AG04450 (cell line): ENCODE data around the gene CDH13. TPM values are rescaled to one million over a fixed set of nuclear protein-coding genes. Genes with fewer than 3 reads are reported as not detected.

Experiments used
- CTCF ChIA-PET: fragments of 300-600, 350-600 bp; formaldehyde crosslinking; extraction: SDS; loops from one replicate; lab custom pipeline; 2022; ENCODE audit warnings: antibody characterized with exemption, inconsistent platforms; lab: Charles Lee
- POLR2A ChIA-PET: fragments of 350-600 bp; formaldehyde crosslinking; extraction: SDS; loops from one replicate; lab custom pipeline; 2021; ENCODE audit warnings: antibody characterized with exemption, inconsistent platforms; lab: Yijun Ruan, JAX
- DNase-seq: peaks from one replicate; pipeline ENCODE4 v3.0.0-alpha.2; 2011; ENCODE audit warnings: low read depth, low spot score
- H3K27ac ChIP-seq: one replicate; pipeline ENCODE4 v1.5.1; 2012; ENCODE audit warnings: low read depth, low read length, control low read depth
- H3K27me3 ChIP-seq: one replicate; pipeline ENCODE4 v1.6.0; 2012; ENCODE audit warnings: low read length; ENCODE audit not compliant: control insufficient read depth, insufficient read depth
- H3K4me3 ChIP-seq: 2 replicates; pipeline ENCODE4 v1.5.1; 2011; ENCODE audit warnings: mild to moderate bottlenecking, low read depth, low read length, control low read depth
- H3K9me3 ChIP-seq: 2 replicates; pipeline ENCODE4 v1.5.1; 2012; ENCODE audit warnings: low read length; ENCODE audit not compliant: control insufficient read depth, insufficient read depth
- CTCF ChIP-seq: IDR thresholded peaks from 2 replicates; pipeline ENCODE4 v1.5.1; 2011; ENCODE audit warnings: low read depth, low read length, control low read depth, inconsistent platforms
- polyA plus RNA-seq: library from polyadenylated mRNA; depleted of rRNA; stranded (reverse); fragments of >200 nt; gene quantifications from 2 replicates; pipeline ENCODE4 v1.2.3, GENCODE V29; 2011

The CDH13 gene
- polyA plus RNA-seq, 1 experiment = 55.0 TPM

- ChIA-PET CTCF (no interaction called here), POLR2A (no interaction called here)
- DNase-seq = no peak
- H3K27me3 ChIP-seq = no peaks in the 10 kb centered on the region
- no peak for TF ChIP-seq CTCF
- no peak overlapping the region for H3K27ac ChIP-seq
- H3K9me3 ChIP-seq = no peaks in the 10 kb centered on the region
- no peak overlapping the region for H3K4me3 ChIP-seq
Observed at GRCh38 chr16:83804366-83804765, 1177.6 kb downstream of the CDH13 start.

GRCh38 chr16:83806036-83806435, 1179.3 kb downstream of the CDH13 start:
- TF ChIP-seq CTCF = no peak
- ChIA-PET POLR2A (no interaction called here), CTCF (no interaction called here)
- no peak overlapping the region for H3K4me3 ChIP-seq
- no peak overlapping the region for H3K27ac ChIP-seq
- no peaks in the 10 kb centered on the region for H3K9me3 ChIP-seq
- no peaks in the 10 kb centered on the region for H3K27me3 ChIP-seq
- no peak for DNase-seq

- POLR2A ChIA-PET = no interaction called here
- CTCF ChIA-PET = no interaction called here
- Histone ChIP-seq H3K27me3 (no peaks in the 10 kb centered on the region), H3K27ac (no peak overlapping the region), H3K4me3 (no peak overlapping the region), H3K9me3 (no peaks in the 10 kb centered on the region)
- DNase-seq = no peak
- no peak for TF ChIP-seq CTCF
Observed at GRCh38 chr16:83806731-83807130, 1180.0 kb downstream of the CDH13 start.

GRCh38 chr16:83807327-83807709, 1180.5 kb downstream of the CDH13 start:
- no peak for TF ChIP-seq CTCF
- POLR2A ChIA-PET = no interaction called here
- H3K4me3 ChIP-seq = no peak overlapping the region
- H3K9me3 ChIP-seq = no peaks in the 10 kb centered on the region
- no peak overlapping the region for H3K27ac ChIP-seq
- DNase-seq = no peak
- CTCF ChIA-PET = interaction anchor here (1.2 kb wide), 1 partner anchor 18 kb away, joined by 4 read pairs; no protein-coding TSS in a partner anchor
- no peaks in the 10 kb centered on the region for H3K27me3 ChIP-seq

- H3K4me3 ChIP-seq = peak within 1 kb of the TSS; percentile 86
- no peaks in the 10 kb centered on the region for H3K27me3 ChIP-seq
- ChIA-PET CTCF (interaction anchor here (0.5 to 1.2 kb wide), 2 partner anchors 18 to 119 kb away, joined by 3 to 4 read pairs; no protein-coding TSS in a partner anchor), POLR2A (no interaction called here)
- no peak for TF ChIP-seq CTCF
- no peaks in the 10 kb centered on the region for H3K9me3 ChIP-seq
- DNase-seq = peak; percentile 67
- peak within 1 kb of the TSS; percentile 39 for H3K27ac ChIP-seq
Observed at GRCh38 chr16:83807710-83808572, 1181.2 kb downstream of the CDH13 start, which contains the start of gene HSBP1. Gene HSBP1 (plus strand): TSS chr16:83807978. CDS start chr16:83808077, 99 bp downstream.
